Stimulated activated CD4-positive, alpha-beta T cell treated with anti-CD3 and anti-CD28 coated beads, TNF-alpha, amount 100 ng/mL, for 4 hours (primary cell): ENCODE data around the gene NAA30.
A peak's percentile ranks its signal among the peaks of the same experiment; 100 is the strongest.
"Not testable (repeated sequence)": the region's sequence is repeated elsewhere in the genome, so short reads cannot be mapped to it uniquely, and the experiment has no call there.

ENCODE experiments used
- DNase-seq, 3 experiments: peaks; one replicate each; pipeline ENCODE4 v3.0.0-alpha.2; 2020; ENCODE audit warnings: low read depth in 3 of 3

NAA30 gene

GRCh38 chr14:57390037-57390805 is at the start of gene NAA30:
NAA30 (plus strand) TSS chr14:57390586; CDS start chr14:57390958, 372 bp downstream.
- DNase-seq = peak; percentile 74 to 93 (median 89)

- not testable (repeated sequence) for DNase-seq
Observed at GRCh38 chr14:57343545-57344297, 46.7 kb upstream of the NAA30 start.

- no peak for DNase-seq
Observed at GRCh38 chr14:57345106-57345505, 45.3 kb upstream of the NAA30 start.

GRCh38 chr14:57346741-57347140 is 43.6 kb upstream of the NAA30 start:
- DNase-seq = no peak

- DNase-seq = no peak
Observed at GRCh38 chr14:57352396-57353170, 37.8 kb upstream of the NAA30 start.

GRCh38 chr14:57355081-57355800 is 35.1 kb upstream of the NAA30 start:
- DNase-seq = no peak

- no peak for DNase-seq
Observed at GRCh38 chr14:57362361-57362760, 28.0 kb upstream of the NAA30 start.

GRCh38 chr14:57364659-57365450 is 25.5 kb upstream of the NAA30 start:
- DNase-seq = no peak

- not testable (repeated sequence) for DNase-seq
Observed at GRCh38 chr14:57370187-57370586, 20.2 kb upstream of the NAA30 start.

- DNase-seq = no peak
Observed at GRCh38 chr14:57371013-57371412, 19.4 kb upstream of the NAA30 start.

GRCh38 chr14:57375156-57375555 is 15.2 kb upstream of the NAA30 start:
- DNase-seq = no peak

- DNase-seq = no peak
Observed at GRCh38 chr14:57378661-57379060, 11.7 kb upstream of the NAA30 start.

GRCh38 chr14:57380935-57381334 is 9.5 kb upstream of the NAA30 start:
- no peak for DNase-seq

- no peak for DNase-seq
Observed at GRCh38 chr14:57382283-57382682, 8.1 kb upstream of the NAA30 start.

- no peak for DNase-seq
Observed at GRCh38 chr14:57383125-57383745, 7.2 kb upstream of the NAA30 start.

GRCh38 chr14:57388067-57388466 is 2.3 kb upstream of the NAA30 start:
- no peak for DNase-seq

GRCh38 chr14:57389646-57390036 is 745 bp upstream of the NAA30 start:
- no peak for DNase-seq

GRCh38 chr14:57390806-57391516 is 575 bp downstream of the NAA30 start:
- DNase-seq = peak in 1 of 3 experiments; percentile 23

GRCh38 chr14:57391517-57392195 is 1.3 kb downstream of the NAA30 start:
- no peak for DNase-seq
